IMR-90 (cell line): ENCODE data around the gene OSBP2. TPM values are rescaled to one million over a fixed set of nuclear protein-coding genes. Genes with fewer than 3 reads are reported as not detected.

Experiments
- ATAC-seq: fragments of 200-7000 bp; cut with Tn5 transposase; 2 replicates; pipeline ENCODE4 v1.9.1; 2020; ENCODE audit warnings: low read depth, mild to moderate bottlenecking, moderate library complexity
- BruUV-seq: library from RNA; stranded (reverse); fragments of 400-500 nt; replicated peaks from 2 replicates; lab custom pipeline; 2021; lab: Mats Ljungman, UMichigan
- CTCF ChIA-PET: fragments of 300-600 bp; formaldehyde crosslinking; extraction: SDS; loops from one replicate; lab custom pipeline; 2021; ENCODE audit warnings: antibody characterized with exemption; lab: Yijun Ruan, JAX
- POLR2A ChIA-PET: fragments of 300-600 bp; sonication (Branson Sonifier 250); formaldehyde crosslinking; loops from one replicate; lab custom pipeline; 2022; ENCODE audit warnings: antibody characterized with exemption; ENCODE audit not compliant: unreplicated experiment; lab: Charles Lee
- DNase-seq: peaks from one replicate; pipeline ENCODE4 v3.0.0; 2013
- H2AFZ ChIP-seq: replicated peaks from 2 replicates; pipeline ENCODE3; 2013; ENCODE audit warnings: low read length, mild to moderate bottlenecking; ENCODE audit not compliant: poor library complexity
- H2AK5ac ChIP-seq: 2 replicates; pipeline ENCODE4 v1.6.1; 2013; ENCODE audit warnings: low read depth, low read length, inconsistent platforms
- H2AK9ac ChIP-seq: replicated peaks from 2 replicates; pipeline ENCODE3; 2013; ENCODE audit warnings: mild to moderate bottlenecking, low read depth, low read length, moderate library complexity; ENCODE audit not compliant: poor library complexity
- H2BK120ac ChIP-seq: 2 replicates; pipeline ENCODE4 v1.6.1; 2013; ENCODE audit warnings: low read depth, low read length, inconsistent platforms
- H2BK15ac ChIP-seq: 3 replicates; pipeline ENCODE4 v1.6.1; 2013; ENCODE audit warnings: low read depth, low read length, inconsistent platforms
- H2BK20ac ChIP-seq: 2 replicates; pipeline ENCODE4 v1.6.1; 2013; ENCODE audit warnings: low read depth, mild to moderate bottlenecking, inconsistent platforms, low read length, moderate library complexity
- H2BK5ac ChIP-seq: 2 replicates; pipeline ENCODE4 v1.6.1; 2013; ENCODE audit warnings: mild to moderate bottlenecking, low read depth, low read length, inconsistent platforms; ENCODE audit not compliant: poor library complexity, severe bottlenecking
- H3K14ac ChIP-seq: replicated peaks from 2 replicates; pipeline ENCODE4 v1.6.1; 2013; ENCODE audit warnings: low read depth, low read length, inconsistent platforms
- H3K18ac ChIP-seq: 2 replicates; pipeline ENCODE4 v1.6.1; 2013; ENCODE audit warnings: low read depth, low read length, control low read depth
- H3K23ac ChIP-seq: 2 replicates; pipeline ENCODE4 v1.6.1; 2013; ENCODE audit warnings: low read depth, low read length, inconsistent platforms
- H3K27ac ChIP-seq: 2 replicates; pipeline ENCODE4 v1.5.1; 2013; ENCODE audit warnings: mild to moderate bottlenecking, control low read depth, low read length; ENCODE audit not compliant: insufficient read depth
- H3K27me3 ChIP-seq: 2 replicates; pipeline ENCODE4 v1.6.1; 2013; ENCODE audit warnings: low read length; ENCODE audit not compliant: control insufficient read depth, insufficient read depth
- H3K36me3 ChIP-seq: 2 replicates; pipeline ENCODE4 v1.6.1; 2013; ENCODE audit warnings: low read length, mixed read lengths; ENCODE audit not compliant: control insufficient read depth, insufficient read depth
- H3K4ac ChIP-seq: 2 replicates; pipeline ENCODE4 v1.6.1; 2013; ENCODE audit warnings: low read depth, low read length, inconsistent platforms
- H3K4me1 ChIP-seq: 2 replicates; pipeline ENCODE4 v1.6.1; 2013; ENCODE audit warnings: low read length, mixed read lengths; ENCODE audit not compliant: control insufficient read depth, insufficient read depth
- H3K4me2 ChIP-seq: 2 replicates; pipeline ENCODE4 v1.6.1; 2013; ENCODE audit warnings: low read depth, mild to moderate bottlenecking, control low read depth, low read length, moderate library complexity
- H3K4me3 ChIP-seq: 2 replicates; pipeline ENCODE4 v1.5.1; 2013; ENCODE audit warnings: low read depth, mild to moderate bottlenecking, control low read depth, low read length, moderate library complexity; ENCODE audit not compliant: insufficient read depth
- H3K56ac ChIP-seq: 2 replicates; pipeline ENCODE4 v1.6.1; 2013; ENCODE audit warnings: low read length, inconsistent platforms; ENCODE audit not compliant: insufficient read depth; ENCODE audit errors: extremely low read depth
- H3K79me1 ChIP-seq, 2 experiments: 2 replicates each; pipeline ENCODE4 v1.6.1; 2013; ENCODE audit warnings: low read length in 2 of 2, inconsistent platforms in 1 of 2, low read depth in 1 of 2
- H3K9ac ChIP-seq: 2 replicates; pipeline ENCODE4 v1.6.1; 2013; ENCODE audit warnings: low read depth, low read length, control low read depth
- H3K9me1 ChIP-seq: 2 replicates; pipeline ENCODE4 v1.6.1; 2013; ENCODE audit warnings: low read length, inconsistent platforms; ENCODE audit not compliant: insufficient read depth
- H3K9me3 ChIP-seq: 2 replicates; pipeline ENCODE4 v1.6.1; 2013; ENCODE audit warnings: low read length; ENCODE audit not compliant: control insufficient read depth, insufficient read depth
- H4K20me1 ChIP-seq: 2 replicates; pipeline ENCODE4 v1.6.1; 2013; ENCODE audit warnings: low read length, inconsistent platforms; ENCODE audit not compliant: insufficient read depth
- H4K5ac ChIP-seq: 2 replicates; pipeline ENCODE4 v1.6.1; 2013; ENCODE audit warnings: mild to moderate bottlenecking, low read depth, low read length, control low read depth
- H4K8ac ChIP-seq, 2 experiments: 2 replicates each; pipeline ENCODE4 v1.6.1; 2013; ENCODE audit warnings: low read depth in 2 of 2, low read length in 2 of 2, control low read depth in 1 of 2, inconsistent platforms in 1 of 2
- H4K91ac ChIP-seq: 2 replicates; pipeline ENCODE4 v1.6.1; 2013; ENCODE audit warnings: low read depth, low read length, inconsistent platforms; ENCODE audit not compliant: insufficient read depth
- BHLHE40 ChIP-seq: fragments of 150-350 bp; IDR thresholded peaks from 2 replicates; pipeline ENCODE4 v1.6.1; 2016; ENCODE audit warnings: mild to moderate bottlenecking, low read depth, low read length
- CHD1 ChIP-seq: IDR thresholded peaks from 2 replicates; pipeline ENCODE4 v1.6.1; 2012; ENCODE audit warnings: low read depth, low read length, improper control_type of control experiment
- CTCF ChIP-seq: conservative IDR thresholded peaks from 2 replicates; pipeline ENCODE4 v1.5.1; 2012; ENCODE audit warnings: mild to moderate bottlenecking, low read depth, low read length, improper control_type of control experiment
- ELK1 ChIP-seq: fragments of 150-350 bp; IDR thresholded peaks from 2 replicates; pipeline ENCODE4 v1.6.1; 2016; ENCODE audit warnings: low read depth, mild to moderate bottlenecking, low read length, moderate library complexity, borderline replicate concordance
- FOS ChIP-seq: fragments of 150-350 bp; IDR thresholded peaks from 2 replicates; pipeline ENCODE4 v1.6.1; 2016; ENCODE audit warnings: low read depth, low read length
- MAFK ChIP-seq: IDR thresholded peaks from 2 replicates; pipeline ENCODE4 v1.6.1; 2012; ENCODE audit warnings: low read depth, low read length, improper control_type of control experiment
- MAZ ChIP-seq: IDR thresholded peaks from 2 replicates; pipeline ENCODE4 v1.6.1; 2012; ENCODE audit warnings: low read depth, mild to moderate bottlenecking, low read length, improper control_type of control experiment, moderate library complexity, borderline replicate concordance
- MXI1 ChIP-seq: IDR thresholded peaks from 2 replicates; pipeline ENCODE4 v1.6.1; 2012; ENCODE audit warnings: low read depth, mild to moderate bottlenecking, low read length, moderate library complexity, borderline replicate concordance
- NFE2L2 ChIP-seq: fragments of 150-350 bp; IDR thresholded peaks from 2 replicates; pipeline ENCODE4 v1.6.1; 2016; ENCODE audit warnings: low read depth, mild to moderate bottlenecking, low read length
- POLR2A ChIP-seq: IDR thresholded peaks from 2 replicates; pipeline ENCODE4 v1.6.1; 2012; ENCODE audit warnings: mild to moderate bottlenecking, low read depth, low read length
- RAD21 ChIP-seq: IDR thresholded peaks from 2 replicates; pipeline ENCODE4 v1.6.1; 2012; ENCODE audit warnings: low read length, improper control_type of control experiment
- RCOR1 ChIP-seq: IDR thresholded peaks from 2 replicates; pipeline ENCODE4 v1.6.1; 2012; ENCODE audit warnings: mild to moderate bottlenecking, low read length, improper control_type of control experiment; ENCODE audit not compliant: insufficient replicate concordance
- RFX5 ChIP-seq: IDR thresholded peaks from 2 replicates; pipeline ENCODE4 v1.8.0; 2012; ENCODE audit warnings: low read depth, mild to moderate bottlenecking, low read length, moderate library complexity
- SMC3 ChIP-seq: fragments of 150-350 bp; IDR thresholded peaks from 2 replicates; pipeline ENCODE4 v1.6.1; 2016; ENCODE audit warnings: low read depth, mild to moderate bottlenecking, antibody characterized with exemption, low read length, moderate library complexity
- USF2 ChIP-seq: fragments of 150-350 bp; IDR thresholded peaks from 2 replicates; pipeline ENCODE4 v1.6.1; 2017; ENCODE audit warnings: mild to moderate bottlenecking, antibody characterized with exemption, low read length, low read depth
- WGBS, 2 experiments: methylation state at CpG; one replicate each; pipeline versions ENCODE4 v1.1.5 to v1.1.7; 2013; ENCODE audit warnings: missing lambda C conversion rate in 2 of 2; ENCODE audit not compliant: insufficient read length in 1 of 2; ENCODE audit errors: extremely low coverage in 2 of 2; 5-methylcytosine and 5-hydroxymethylcytosine counted together
- dilution Hi-C: fragments of 300-500 bp; cut with HindIII; formaldehyde crosslinking; loops from one replicate; pipeline ENCODE4 v1.14.3; 2018; ENCODE audit warnings: low sequenced_read_pairs; ENCODE audit not compliant: unreplicated experiment
- in situ Hi-C: fragments of 300-500 bp; cut with MboI; formaldehyde crosslinking; loops from 3 replicates; pipeline ENCODE4 v1.14.3; 2019; ENCODE audit warnings: low sequenced_read_pairs, inconsistent platforms, mixed read lengths
- intact Hi-C: fragments of 100-400 bp; cut with micrococcal nuclease; formaldehyde crosslinking; loops from 2 replicates; pipeline ENCODE4 v1.10.0; 2022
- polyA plus RNA-seq, 3 experiments: library from polyadenylated mRNA; depleted of rRNA; stranded (reverse); fragments of >200 nt; gene quantifications; 2 replicates each; pipeline ENCODE4 v1.2.3, GENCODE V29; 2012; ENCODE audit warnings: low replicate concordance in 1 of 3
- total RNA-seq: library from RNA; depleted of rRNA; stranded (reverse); fragments of >200 nt; gene quantifications from 2 replicates; pipeline ENCODE4 v1.2.3, GENCODE V29; 2012

Gene OSBP2
- total and polyA plus RNA-seq, 2 of the 4 experiments (the other 2 are of a cell fraction) = 1.8 to 2.2 TPM

- dilution Hi-C loops = no loop called here
- no peak overlapping the region for H3K27ac ChIP-seq
- TF ChIP-seq FOS = no peak
- TF ChIP-seq NFE2L2 = no peak
- no peak for TF ChIP-seq CHD1
- no peak for TF ChIP-seq BHLHE40
- TF ChIP-seq USF2 = peak; percentile 35; the same call in 1 of the 2 replicates
- 0 out of 2 replicates have a peak, but pooled peaks have one; percentile 9 for TF ChIP-seq RAD21
- TF ChIP-seq RCOR1 = no peak
- no peak for TF ChIP-seq POLR2A
- TF ChIP-seq SMC3 = no peak
- no peak for TF ChIP-seq MAZ
- TF ChIP-seq MAFK = no peak
- TF ChIP-seq MXI1 = no peak
- no peak for TF ChIP-seq RFX5
- TF ChIP-seq CTCF = no peak; the same call in 1 of the 2 replicates
- TF ChIP-seq ELK1 = no peak
Observed at GRCh38 chr22:30863081-30863833, 168.6 kb downstream of the OSBP2 start.

More at GRCh38 chr22:30863081-30863833, 168.6 kb downstream of the OSBP2 start:
- no peak overlapping the region for H2AK9ac ChIP-seq
- no peaks in the 10 kb centered on the region for H3K9me3 ChIP-seq
- WGBS, 2 experiments = 24% methylated on average over 3 of the region's 19 CpGs; no CpG with 5 or more reads in 1 of the 2 experiments
- H3K36me3 ChIP-seq = no peaks in the 10 kb centered on the region
- no peak overlapping the region for H3K9ac ChIP-seq
- no peaks in the 10 kb centered on the region for H3K4me1 ChIP-seq
- intact Hi-C loops (no loop called here), in situ Hi-C loops (no loop called here)
- no peak overlapping the region for H2BK20ac ChIP-seq
- ChIA-PET POLR2A (no interaction called here), CTCF (no interaction called here)
- ATAC-seq (peak; percentile 40), DNase-seq (peak; percentile 21)
- H3K4me3 ChIP-seq = no peak overlapping the region
- H3K23ac ChIP-seq = no peak overlapping the region
- no peak overlapping the region for H3K18ac ChIP-seq
- H4K20me1 ChIP-seq = no peaks in the 10 kb centered on the region; the same call in 1 of the 2 replicates
- no peak overlapping the region for H2BK5ac ChIP-seq
- no peaks in the 10 kb centered on the region for H3K79me1 ChIP-seq
- peaks cover 2% of the 10 kb centered on the region; the same call in 1 of the 2 replicates for H3K27me3 ChIP-seq
- H2BK120ac ChIP-seq = no peak overlapping the region
- no peak overlapping the region for H4K8ac ChIP-seq
- H4K5ac ChIP-seq = no peak overlapping the region
- BruUV-seq = no TSS peak
- no peak overlapping the region for H3K4me2 ChIP-seq
- H2BK15ac ChIP-seq = no peak overlapping the region
- H3K4ac ChIP-seq = no peak overlapping the region
- H4K91ac ChIP-seq = no peak overlapping the region
- no peak overlapping the region for H3K14ac ChIP-seq
- peak overlapping the region; percentile 39 for H2AFZ ChIP-seq
- no peak overlapping the region for H3K56ac ChIP-seq
- no peak overlapping the region for H2AK5ac ChIP-seq
- H3K9me1 ChIP-seq = no peaks in the 10 kb centered on the region; the same call in 1 of the 2 replicates
